SK-N-SH (cell line): Measurements from ENCODE around the gene TMEM14C.

ENCODE experiments used
- CTCF ChIP-seq: fragments of 200-600 bp; sonication (generic); IDR thresholded peaks from 2 replicates; pipeline ENCODE4 v1.6.1; 2017; ENCODE audit warnings: antibody characterized with exemption, mild to moderate bottlenecking, moderate library complexity
- EZH2phosphoT487 ChIP-seq: fragments of 200-600 bp; sonication (generic); IDR thresholded peaks from 2 replicates; pipeline ENCODE4 v1.6.1; 2017; ENCODE audit warnings: low read depth, mixed run types, mild to moderate bottlenecking, antibody characterized with exemption, moderate library complexity, borderline replicate concordance

GRCh38 chr6:10694302-10695085 lies 28.4 kb upstream of the TMEM14C start, which contains the start of the genes C6orf52 and PAK1IP1:
- TF ChIP-seq CTCF (no peak; the same call in 1 of the 2 replicates), EZH2phosphoT487 (no peak)
